Sigmoid colon (tissue), 4 donors: Measurements from ENCODE around the gene SMARCA2.

Experiments used
- EP300 ChIP-seq, 4 donors: sonication (generic); formaldehyde crosslinking; IDR thresholded peaks; one replicate each; pipeline ENCODE4 v1.6.1; 2017; ENCODE audit warnings: antibody characterized with exemption in 4 of 4
- POLR2A ChIP-seq, 2 donors: fragments of 450-650 bp; IDR thresholded peaks; one replicate each; pipeline ENCODE4 v1.6.1; 2016; ENCODE audit warnings: antibody characterized with exemption in 2 of 2, mild to moderate bottlenecking in 2 of 2, moderate library complexity in 2 of 2
- TF ChIP-seq, protein P1 (sequence below), 4 experiments: fragments of 450-650 bp in 3 of 4; fragments of 200-600 bp in 1 of 4; IDR thresholded peaks; one replicate each; pipeline ENCODE4 v1.5.1; 2016 to 2019; ENCODE audit warnings: antibody characterized with exemption in 4 of 4, mild to moderate bottlenecking in 3 of 4, moderate library complexity in 2 of 4

DNA sequence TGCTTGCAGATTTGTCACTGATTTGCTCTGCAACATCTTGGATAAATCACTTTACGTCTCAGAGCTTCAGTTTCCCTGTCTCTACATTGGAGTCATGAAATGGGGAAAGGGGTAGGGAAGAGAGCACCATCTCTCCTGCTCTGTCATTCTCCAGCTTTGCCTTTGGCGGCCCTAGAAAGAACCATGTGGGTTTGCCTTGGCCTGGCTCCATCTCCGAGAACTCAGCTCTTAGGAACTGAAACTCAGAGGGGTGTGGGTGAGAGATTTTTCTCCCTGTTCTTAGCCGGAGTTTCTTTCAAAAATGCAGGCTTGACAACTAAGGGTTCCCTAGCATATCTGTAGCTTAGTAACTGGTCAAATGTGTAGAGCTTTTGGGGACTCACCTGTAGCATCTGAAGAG lies 123.5 kb downstream of the SMARCA2 start:
- TF ChIP-seq POLR2A (IDR thresholded peaks at IDR 0.05) (no peak), EP300 (IDR thresholded peaks at IDR 0.05) (no peak)
- TF ChIP-seq, protein P1, sequence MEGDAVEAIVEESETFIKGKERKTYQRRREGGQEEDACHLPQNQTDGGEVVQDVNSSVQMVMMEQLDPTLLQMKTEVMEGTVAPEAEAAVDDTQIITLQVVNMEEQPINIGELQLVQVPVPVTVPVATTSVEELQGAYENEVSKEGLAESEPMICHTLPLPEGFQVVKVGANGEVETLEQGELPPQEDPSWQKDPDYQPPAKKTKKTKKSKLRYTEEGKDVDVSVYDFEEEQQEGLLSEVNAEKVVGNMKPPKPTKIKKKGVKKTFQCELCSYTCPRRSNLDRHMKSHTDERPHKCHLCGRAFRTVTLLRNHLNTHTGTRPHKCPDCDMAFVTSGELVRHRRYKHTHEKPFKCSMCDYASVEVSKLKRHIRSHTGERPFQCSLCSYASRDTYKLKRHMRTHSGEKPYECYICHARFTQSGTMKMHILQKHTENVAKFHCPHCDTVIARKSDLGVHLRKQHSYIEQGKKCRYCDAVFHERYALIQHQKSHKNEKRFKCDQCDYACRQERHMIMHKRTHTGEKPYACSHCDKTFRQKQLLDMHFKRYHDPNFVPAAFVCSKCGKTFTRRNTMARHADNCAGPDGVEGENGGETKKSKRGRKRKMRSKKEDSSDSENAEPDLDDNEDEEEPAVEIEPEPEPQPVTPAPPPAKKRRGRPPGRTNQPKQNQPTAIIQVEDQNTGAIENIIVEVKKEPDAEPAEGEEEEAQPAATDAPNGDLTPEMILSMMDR (IDR thresholded peaks at IDR 0.05): no peak
